GM12878 (cell line): Measurements from ENCODE around the gene SIK2.

Experiments
- ATF7 ChIP-seq: fragments of 450-650 bp; IDR thresholded peaks from 2 replicates; pipeline ENCODE4 v1.6.1; 2016; ENCODE audit warnings: low read depth, mild to moderate bottlenecking
- BMI1 ChIP-seq: fragments of 450-650 bp; IDR thresholded peaks from 2 replicates; pipeline ENCODE4 v1.6.1; 2016; ENCODE audit warnings: mild to moderate bottlenecking, moderate library complexity, borderline replicate concordance
- FOXM1 ChIP-seq: IDR thresholded peaks from 2 replicates; pipeline ENCODE4 v1.6.1; 2012; ENCODE audit warnings: low read depth, mild to moderate bottlenecking, inconsistent platforms, low read length, moderate library complexity
- JUNB ChIP-seq: IDR thresholded peaks from 2 replicates; pipeline ENCODE4 v1.6.1; 2016; ENCODE audit warnings: antibody characterized with exemption, mild to moderate bottlenecking
- POLR2A ChIP-seq: IDR thresholded peaks from 2 replicates; pipeline ENCODE4 v1.6.1; 2011; ENCODE audit warnings: low read depth, mild to moderate bottlenecking, low read length
- RB1 ChIP-seq: fragments of 450-650 bp; formaldehyde crosslinking; IDR thresholded peaks from 2 replicates; pipeline ENCODE4 v1.6.1; 2017; ENCODE audit warnings: mild to moderate bottlenecking, borderline replicate concordance
- RBBP5 ChIP-seq: fragments of 200-600 bp; sonication (generic); conservative IDR thresholded peaks from 2 replicates; pipeline ENCODE4 v1.6.1; 2016
- SIN3A ChIP-seq: IDR thresholded peaks from 2 replicates; pipeline ENCODE4 v1.6.1; 2012; ENCODE audit warnings: low read depth, low read length, improper control_type of control experiment
- STAT3 ChIP-seq: IDR thresholded peaks from 2 replicates; pipeline ENCODE4 v1.6.1; 2011; ENCODE audit warnings: low read depth, low read length, improper control_type of control experiment
- TF ChIP-seq, protein P1 (sequence below): IDR thresholded peaks from 2 replicates; pipeline ENCODE4 v1.6.1; 2011; ENCODE audit warnings: borderline replicate concordance, low read depth, mild to moderate bottlenecking, moderate library complexity, mixed read lengths, low read length; ENCODE audit not compliant: insufficient read depth; ENCODE audit errors: extremely low read length

DNA sequence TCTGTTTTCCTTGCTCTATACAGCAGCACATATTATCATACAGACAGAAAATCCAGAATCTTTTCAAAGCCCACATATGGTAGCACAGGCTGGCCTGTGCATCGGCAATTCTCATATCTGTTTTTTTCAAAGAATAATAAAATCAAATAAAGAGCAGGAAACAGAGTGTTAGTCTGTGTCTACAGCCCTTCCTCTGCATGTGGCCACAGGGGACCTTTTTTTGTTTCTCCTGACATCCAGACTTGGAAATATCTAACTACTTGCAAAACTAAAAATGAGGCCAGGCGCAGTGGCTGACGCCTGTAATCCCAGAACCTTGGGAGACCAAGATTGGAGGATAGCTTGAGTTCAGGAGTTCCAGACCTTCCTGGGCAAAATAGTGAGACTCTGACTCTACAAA is 41.4 kb upstream of the SIK2 start:
- TF ChIP-seq RBBP5 (no peak), BMI1 (no peak), POLR2A (no peak), FOXM1 (no peak), RB1 (no peak), ATF7 (no peak), STAT3 (no peak), JUNB (no peak), SIN3A (no peak)
- TF ChIP-seq, protein P1, sequence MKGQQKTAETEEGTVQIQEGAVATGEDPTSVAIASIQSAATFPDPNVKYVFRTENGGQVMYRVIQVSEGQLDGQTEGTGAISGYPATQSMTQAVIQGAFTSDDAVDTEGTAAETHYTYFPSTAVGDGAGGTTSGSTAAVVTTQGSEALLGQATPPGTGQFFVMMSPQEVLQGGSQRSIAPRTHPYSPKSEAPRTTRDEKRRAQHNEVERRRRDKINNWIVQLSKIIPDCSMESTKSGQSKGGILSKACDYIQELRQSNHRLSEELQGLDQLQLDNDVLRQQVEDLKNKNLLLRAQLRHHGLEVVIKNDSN: no peak
